HEK293 (cell line): ENCODE measurements around the gene PKDREJ.

Experiments used
- CTCF ChIP-seq: fragments of 450-650 bp; formaldehyde crosslinking; IDR thresholded peaks from 2 replicates; pipeline ENCODE4 v1.5.1; 2016; ENCODE audit warnings: missing biosample characterization, missing genetic modification characterization
- EGR2 ChIP-seq: fragments of 450-650 bp; formaldehyde crosslinking; IDR thresholded peaks from 2 replicates; pipeline ENCODE4 v1.5.1; 2016; ENCODE audit warnings: low read depth, missing biosample characterization, missing genetic modification characterization
- GFI1B ChIP-seq: fragments of 450-650 bp; formaldehyde crosslinking; IDR thresholded peaks from 2 replicates; pipeline ENCODE4 v1.5.1; 2016; ENCODE audit warnings: missing biosample characterization, missing genetic modification characterization
- HOXA7 ChIP-seq: sonication (generic); formaldehyde crosslinking; IDR thresholded peaks from 2 replicates; pipeline ENCODE4 v1.8.1; 2022; ENCODE audit warnings: missing genetic modification reagents, borderline replicate concordance
- SETDB1 ChIP-seq: IDR thresholded peaks from one replicate; pipeline ENCODE4 v1.6.1; 2017; ENCODE audit warnings: mild to moderate bottlenecking, low read length, moderate library complexity, mixed read lengths; ENCODE audit not compliant: insufficient read length
- SP7 ChIP-seq: fragments of 450-650 bp; formaldehyde crosslinking; IDR thresholded peaks from 2 replicates; pipeline ENCODE4 v1.5.1; 2016; ENCODE audit warnings: missing biosample characterization, missing genetic modification characterization
- ZBTB17 ChIP-seq: fragments of 450-650 bp; formaldehyde crosslinking; IDR thresholded peaks from 2 replicates; pipeline ENCODE4 v1.5.1; 2016; ENCODE audit warnings: missing biosample characterization, missing genetic modification characterization
- ZBTB20 ChIP-seq: fragments of 450-650 bp; formaldehyde crosslinking; IDR thresholded peaks from 2 replicates; pipeline ENCODE4 v1.5.1; 2016; ENCODE audit warnings: missing biosample characterization, missing genetic modification characterization
- ZBTB48 ChIP-seq: fragments of 450-650 bp; formaldehyde crosslinking; IDR thresholded peaks from 2 replicates; pipeline ENCODE4 v1.5.1; 2016; ENCODE audit warnings: missing biosample characterization, missing genetic modification characterization
- ZBTB7A ChIP-seq: fragments of 450-650 bp; formaldehyde crosslinking; IDR thresholded peaks from 2 replicates; pipeline ENCODE4 v1.5.1; 2016; ENCODE audit warnings: low read depth, missing biosample characterization, missing genetic modification characterization
- ZBTB8A ChIP-seq: fragments of 450-650 bp; formaldehyde crosslinking; IDR thresholded peaks from 2 replicates; pipeline ENCODE4 v1.5.1; 2016; ENCODE audit warnings: missing biosample characterization, missing genetic modification characterization
- ZIC2 ChIP-seq: fragments of 450-650 bp; formaldehyde crosslinking; IDR thresholded peaks from 2 replicates; pipeline ENCODE4 v1.5.1; 2016; ENCODE audit warnings: missing biosample characterization, missing genetic modification characterization
- ZNF112 ChIP-seq: fragments of 450-650 bp; formaldehyde crosslinking; IDR thresholded peaks from 2 replicates; pipeline ENCODE4 v1.5.0; 2017; ENCODE audit warnings: missing biosample characterization, missing genetic modification characterization
- ZNF157 ChIP-seq: fragments of 450-650 bp; formaldehyde crosslinking; IDR thresholded peaks from 2 replicates; pipeline ENCODE4 v1.5.1; 2016; ENCODE audit warnings: missing biosample characterization, missing genetic modification characterization
- ZNF221 ChIP-seq: fragments of 450-650 bp; formaldehyde crosslinking; IDR thresholded peaks from 2 replicates; pipeline ENCODE4 v1.5.1; 2017; ENCODE audit warnings: missing biosample characterization, missing genetic modification characterization, borderline replicate concordance
- ZNF335 ChIP-seq: fragments of 450-650 bp; formaldehyde crosslinking; conservative IDR thresholded peaks from 2 replicates; pipeline ENCODE4 v1.5.1; 2016; ENCODE audit warnings: missing biosample characterization, missing genetic modification characterization
- ZNF473 ChIP-seq: fragments of 450-650 bp; formaldehyde crosslinking; IDR thresholded peaks from 2 replicates; pipeline ENCODE4 v1.5.1; 2017; ENCODE audit warnings: missing biosample characterization, missing genetic modification characterization
- ZNF510 ChIP-seq: fragments of 450-650 bp; formaldehyde crosslinking; IDR thresholded peaks from 2 replicates; pipeline ENCODE4 v1.5.1; 2018; ENCODE audit warnings: mild to moderate bottlenecking, missing genetic modification characterization, missing biosample characterization; ENCODE audit not compliant: insufficient replicate concordance
- ZNF529 ChIP-seq: fragments of 450-650 bp; formaldehyde crosslinking; IDR thresholded peaks from 2 replicates; pipeline ENCODE4 v1.5.1; 2017; ENCODE audit warnings: missing genetic modification characterization, missing biosample characterization; ENCODE audit not compliant: insufficient replicate concordance
- ZNF555 ChIP-seq: fragments of 450-650 bp; formaldehyde crosslinking; conservative IDR thresholded peaks from 2 replicates; pipeline ENCODE4 v1.5.1; 2017; ENCODE audit warnings: missing biosample characterization, mild to moderate bottlenecking, missing genetic modification characterization, inconsistent platforms
- ZNF558 ChIP-seq: fragments of 450-650 bp; formaldehyde crosslinking; IDR thresholded peaks from 2 replicates; pipeline ENCODE4 v1.5.1; 2016; ENCODE audit warnings: missing biosample characterization, missing genetic modification characterization
- ZNF580 ChIP-seq: fragments of 450-650 bp; formaldehyde crosslinking; IDR thresholded peaks from 2 replicates; pipeline ENCODE4 v1.5.1; 2016; ENCODE audit warnings: missing biosample characterization, missing genetic modification characterization
- ZNF664 ChIP-seq: fragments of 450-650 bp; formaldehyde crosslinking; IDR thresholded peaks from 2 replicates; pipeline ENCODE4 v1.5.1; 2016; ENCODE audit warnings: missing biosample characterization, missing genetic modification characterization
- ZNF777 ChIP-seq: fragments of 450-650 bp; formaldehyde crosslinking; IDR thresholded peaks from 2 replicates; pipeline ENCODE4 v1.5.1; 2017; ENCODE audit warnings: missing biosample characterization, missing genetic modification characterization, borderline replicate concordance
- ZSCAN16 ChIP-seq: fragments of 450-650 bp; formaldehyde crosslinking; IDR thresholded peaks from 2 replicates; pipeline ENCODE4 v1.5.1; 2016; ENCODE audit warnings: missing biosample characterization, missing genetic modification characterization
- ZSCAN23 ChIP-seq: fragments of 450-650 bp; formaldehyde crosslinking; IDR thresholded peaks from 2 replicates; pipeline ENCODE4 v1.5.1; 2016; ENCODE audit warnings: missing biosample characterization, missing genetic modification characterization
- ZXDB ChIP-seq: fragments of 450-650 bp; formaldehyde crosslinking; IDR thresholded peaks from 2 replicates; pipeline ENCODE4 v1.5.1; 2016; ENCODE audit warnings: missing biosample characterization, missing genetic modification characterization
- TF ChIP-seq, protein P1 (sequence below): fragments of 450-650 bp; formaldehyde crosslinking; IDR thresholded peaks from 2 replicates; pipeline ENCODE4 v1.5.1; 2016; ENCODE audit warnings: missing biosample characterization, missing genetic modification characterization
- TF ChIP-seq, protein P2 (sequence below): fragments of 450-650 bp; formaldehyde crosslinking; IDR thresholded peaks from 2 replicates; pipeline ENCODE4 v1.5.1; 2016; ENCODE audit warnings: missing biosample characterization, missing genetic modification characterization
- TF ChIP-seq, protein P3 (sequence below): fragments of 450-650 bp; formaldehyde crosslinking; IDR thresholded peaks from 2 replicates; pipeline ENCODE4 v1.5.1; 2016; ENCODE audit warnings: missing biosample characterization, missing genetic modification characterization

PKDREJ gene

DNA sequence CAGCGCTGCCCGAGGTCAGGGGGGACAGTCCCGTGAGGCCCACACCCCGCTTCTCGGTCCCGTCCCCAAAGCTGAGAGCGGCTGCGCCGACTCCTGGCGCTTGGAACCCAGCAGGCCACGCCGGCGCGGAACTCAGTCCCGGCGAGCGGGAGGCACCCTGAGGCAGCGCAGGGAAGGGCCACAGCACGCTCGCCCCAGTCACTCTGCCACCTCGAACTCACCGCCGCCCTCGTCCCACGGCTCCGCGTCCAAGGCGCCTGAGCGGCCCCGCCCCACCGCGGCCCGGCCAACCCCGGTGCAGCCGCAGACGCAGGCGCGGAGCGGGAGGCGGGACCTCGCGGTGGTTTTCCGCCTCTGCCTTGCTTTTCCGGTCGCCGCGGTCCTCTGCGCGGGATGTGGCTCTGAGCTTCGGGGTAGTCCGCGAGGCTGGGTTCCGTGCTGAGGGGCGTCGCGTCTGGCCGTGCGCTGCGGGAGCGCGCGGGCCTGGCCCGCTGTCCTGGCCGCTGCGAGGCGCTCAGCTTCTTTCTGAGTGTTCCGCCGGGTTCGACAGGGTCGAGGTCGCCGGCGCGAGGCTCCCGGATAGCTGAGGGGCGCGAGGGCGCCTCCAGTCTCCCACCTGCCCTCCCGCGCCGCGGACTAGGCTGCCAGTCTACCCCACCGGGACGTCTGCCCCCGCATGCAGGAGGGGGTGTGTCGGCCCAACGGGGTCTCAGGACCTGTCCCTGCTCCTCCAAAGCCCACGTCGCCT is 12.9 kb downstream of the PKDREJ start, which contains the start of gene CDPF1 (continued):
- TF ChIP-seq ZNF777 (0 out of 2 replicates have a peak, but pooled peaks have one; percentile 34), CTCF (peak; percentile 77), GFI1B (tag by site-specific recombination) (no peak), ZSCAN16 (tag by site-specific recombination) (no peak), ZNF335 (tag by site-specific recombination) (peak; percentile 98), ZNF529 (tag by site-specific recombination) (no peak), ZBTB48 (peak; percentile 81), ZBTB8A (tag by site-specific recombination) (peak; percentile 54), HOXA7 (CRISPR knock-in tag) (no peak), ZNF221 (tag by site-specific recombination) (no peak), ZXDB (tag by site-specific recombination) (peak; percentile 75), ZNF112 (tag by site-specific recombination) (no peak), ZSCAN23 (tag by site-specific recombination) (no peak), ZNF510 (tag by site-specific recombination) (no peak), ZNF580 (tag by site-specific recombination) (peak; percentile 94), ZBTB20 (tag by site-specific recombination) (peak; percentile 71; the same call in 1 of the 2 replicates), ZBTB7A (tag by site-specific recombination) (peak; percentile 29; the same call in 1 of the 2 replicates), SP7 (tag by site-specific recombination) (peak; percentile 72), ZNF558 (tag by site-specific recombination) (no peak), ZNF555 (tag by site-specific recombination) (no peak), ZNF664 (tag by site-specific recombination) (no peak), SETDB1 (peak; percentile 77), ZNF473 (tag by site-specific recombination) (no peak), ZNF157 (tag by site-specific recombination) (no peak), EGR2 (tag by site-specific recombination) (0 out of 2 replicates have a peak, but pooled peaks have one; percentile 33), ZIC2 (peak; percentile 88), ZBTB17 (tag by site-specific recombination) (peak; percentile 77)
- TF ChIP-seq, protein P1, sequence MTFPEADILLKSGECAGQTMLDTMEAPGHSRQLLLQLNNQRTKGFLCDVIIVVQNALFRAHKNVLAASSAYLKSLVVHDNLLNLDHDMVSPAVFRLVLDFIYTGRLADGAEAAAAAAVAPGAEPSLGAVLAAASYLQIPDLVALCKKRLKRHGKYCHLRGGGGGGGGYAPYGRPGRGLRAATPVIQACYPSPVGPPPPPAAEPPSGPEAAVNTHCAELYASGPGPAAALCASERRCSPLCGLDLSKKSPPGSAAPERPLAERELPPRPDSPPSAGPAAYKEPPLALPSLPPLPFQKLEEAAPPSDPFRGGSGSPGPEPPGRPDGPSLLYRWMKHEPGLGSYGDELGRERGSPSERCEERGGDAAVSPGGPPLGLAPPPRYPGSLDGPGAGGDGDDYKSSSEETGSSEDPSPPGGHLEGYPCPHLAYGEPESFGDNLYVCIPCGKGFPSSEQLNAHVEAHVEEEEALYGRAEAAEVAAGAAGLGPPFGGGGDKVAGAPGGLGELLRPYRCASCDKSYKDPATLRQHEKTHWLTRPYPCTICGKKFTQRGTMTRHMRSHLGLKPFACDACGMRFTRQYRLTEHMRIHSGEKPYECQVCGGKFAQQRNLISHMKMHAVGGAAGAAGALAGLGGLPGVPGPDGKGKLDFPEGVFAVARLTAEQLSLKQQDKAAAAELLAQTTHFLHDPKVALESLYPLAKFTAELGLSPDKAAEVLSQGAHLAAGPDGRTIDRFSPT, result peak; percentile 81; the same call in 1 of the 2 replicates
- TF ChIP-seq, protein P2, sequence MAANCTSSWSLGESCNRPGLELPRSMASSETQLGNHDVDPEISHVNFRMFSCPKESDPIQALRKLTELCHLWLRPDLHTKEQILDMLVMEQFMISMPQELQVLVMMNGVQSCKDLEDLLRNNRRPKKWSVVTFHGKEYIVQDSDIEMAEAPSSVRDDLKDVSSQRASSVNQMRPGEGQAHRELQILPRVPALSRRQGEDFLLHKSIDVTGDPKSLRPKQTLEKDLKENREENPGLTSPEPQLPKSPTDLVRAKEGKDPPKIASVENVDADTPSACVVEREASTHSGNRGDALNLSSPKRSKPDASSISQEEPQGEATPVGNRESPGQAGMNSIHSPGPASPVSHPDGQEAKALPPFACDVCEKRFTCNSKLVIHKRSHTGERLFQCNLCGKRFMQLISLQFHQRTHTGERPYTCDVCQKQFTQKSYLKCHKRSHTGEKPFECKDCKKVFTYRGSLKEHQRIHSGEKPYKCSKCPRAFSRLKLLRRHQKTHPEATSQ (tag by site-specific recombination), result no peak
- TF ChIP-seq, protein P3, sequence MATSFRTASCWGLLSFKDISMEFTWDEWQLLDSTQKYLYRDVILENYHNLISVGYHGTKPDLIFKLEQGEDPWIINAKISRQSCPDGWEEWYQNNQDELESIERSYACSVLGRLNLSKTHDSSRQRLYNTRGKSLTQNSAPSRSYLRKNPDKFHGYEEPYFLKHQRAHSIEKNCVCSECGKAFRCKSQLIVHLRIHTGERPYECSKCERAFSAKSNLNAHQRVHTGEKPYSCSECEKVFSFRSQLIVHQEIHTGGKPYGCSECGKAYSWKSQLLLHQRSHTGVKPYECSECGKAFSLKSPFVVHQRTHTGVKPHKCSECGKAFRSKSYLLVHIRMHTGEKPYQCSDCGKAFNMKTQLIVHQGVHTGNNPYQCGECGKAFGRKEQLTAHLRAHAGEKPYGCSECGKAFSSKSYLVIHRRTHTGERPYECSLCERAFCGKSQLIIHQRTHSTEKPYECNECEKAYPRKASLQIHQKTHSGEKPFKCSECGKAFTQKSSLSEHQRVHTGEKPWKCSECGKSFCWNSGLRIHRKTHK (tag by site-specific recombination), result no peak
